ENCODE measurements around the gene STARD7.
"Not testable (repeated sequence)": the region's sequence is repeated elsewhere in the genome, so short reads cannot be mapped to it uniquely, and the experiment has no call there.

The STARD7 gene, protein sequence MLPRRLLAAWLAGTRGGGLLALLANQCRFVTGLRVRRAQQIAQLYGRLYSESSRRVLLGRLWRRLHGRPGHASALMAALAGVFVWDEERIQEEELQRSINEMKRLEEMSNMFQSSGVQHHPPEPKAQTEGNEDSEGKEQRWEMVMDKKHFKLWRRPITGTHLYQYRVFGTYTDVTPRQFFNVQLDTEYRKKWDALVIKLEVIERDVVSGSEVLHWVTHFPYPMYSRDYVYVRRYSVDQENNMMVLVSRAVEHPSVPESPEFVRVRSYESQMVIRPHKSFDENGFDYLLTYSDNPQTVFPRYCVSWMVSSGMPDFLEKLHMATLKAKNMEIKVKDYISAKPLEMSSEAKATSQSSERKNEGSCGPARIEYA

DNA sequence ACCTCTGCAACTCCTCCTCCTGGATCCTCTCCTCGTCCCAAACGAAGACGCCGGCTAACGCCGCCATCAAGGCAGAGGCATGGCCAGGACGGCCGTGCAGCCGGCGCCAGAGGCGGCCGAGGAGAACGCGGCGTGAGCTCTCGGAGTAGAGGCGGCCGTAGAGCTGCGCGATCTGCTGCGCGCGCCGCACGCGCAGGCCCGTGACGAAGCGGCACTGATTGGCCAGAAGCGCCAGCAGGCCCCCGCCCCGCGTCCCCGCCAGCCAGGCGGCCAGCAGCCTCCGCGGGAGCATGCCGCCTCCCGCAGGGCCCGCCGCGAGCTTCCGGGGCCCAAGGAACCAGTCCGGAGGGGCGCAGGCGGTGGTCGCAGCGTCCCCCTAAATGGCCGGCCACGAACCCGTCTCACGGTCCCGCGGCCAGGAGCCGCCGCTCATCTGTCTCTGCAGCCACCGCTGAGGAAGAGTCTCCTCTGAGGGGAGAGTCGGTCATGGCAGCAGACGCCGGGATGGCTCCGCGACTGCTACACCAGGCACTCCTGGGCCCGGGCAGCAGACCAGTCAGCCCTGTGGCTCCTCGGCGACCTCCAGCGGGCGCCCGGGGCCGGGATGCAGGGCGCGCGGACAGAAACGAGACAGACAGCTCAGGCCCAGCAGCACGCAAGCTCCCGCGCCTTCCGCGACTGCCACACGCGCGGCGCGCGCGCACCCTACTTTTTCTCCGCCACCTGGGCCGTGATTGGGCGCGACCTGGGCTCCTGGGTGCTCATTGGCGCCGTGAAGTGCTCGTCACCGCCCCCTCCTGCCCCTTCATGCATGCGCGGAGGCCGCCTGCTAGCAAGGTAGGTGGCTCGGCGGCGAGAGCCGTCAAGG, at the start of gene STARD7:
TSS of gene STARD7 (minus strand) at position 685 of the 868 bp plus-strand sequence. CDS start at position 292, 393 bp downstream.
- DNase-seq (ENCODE audit: low read depth in 2 of 2), result peak; percentile 91 to 95

DNA sequence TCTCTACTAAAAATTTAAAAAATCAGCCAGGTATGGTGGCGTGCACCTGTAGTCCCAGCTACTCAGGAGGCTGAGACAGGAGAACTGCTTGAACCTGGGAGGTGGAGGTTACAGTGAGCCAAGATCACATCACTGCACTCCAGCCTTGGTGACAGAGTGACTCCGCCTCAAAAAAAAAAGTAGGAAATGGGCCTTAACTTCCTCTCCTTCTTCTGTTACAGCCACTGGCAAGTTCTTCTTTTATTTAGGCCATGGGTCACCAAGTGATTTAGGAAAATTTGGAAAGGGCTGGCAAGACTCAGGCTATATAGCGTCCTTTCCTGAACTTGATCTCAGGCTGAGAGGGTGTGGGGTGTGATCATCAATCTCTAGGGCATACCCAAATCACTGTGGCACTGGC, 49.1 kb upstream of the STARD7 start:
- not testable (repeated sequence) for DNase-seq (ENCODE audit: low read depth in 2 of 2)

DNA sequence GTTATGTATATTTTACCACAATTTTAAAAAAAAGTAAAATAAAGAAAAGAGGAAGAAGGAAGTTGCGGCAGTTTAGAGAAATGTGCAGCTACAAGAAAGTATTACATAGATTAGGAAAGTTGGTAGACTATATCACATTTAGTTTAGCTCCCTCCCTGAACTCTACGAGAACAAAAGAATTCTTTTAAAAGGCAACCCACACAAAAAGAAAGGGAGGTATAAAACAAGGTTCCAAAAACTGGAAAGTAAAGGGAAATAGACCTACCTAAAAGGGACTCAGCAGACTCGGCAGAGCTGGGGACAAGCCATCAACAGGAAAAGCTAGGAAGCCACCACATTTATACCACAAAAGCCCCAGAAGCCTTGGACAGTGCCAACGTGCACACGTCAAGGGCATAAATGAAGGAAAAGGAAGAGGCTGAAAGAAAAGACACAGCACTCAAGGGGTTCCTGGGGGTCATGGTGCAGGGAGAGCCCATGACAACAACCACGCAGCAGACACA, 48.0 kb upstream of the STARD7 start:
- no peak for DNase-seq (ENCODE audit: low read depth in 2 of 2)

DNA sequence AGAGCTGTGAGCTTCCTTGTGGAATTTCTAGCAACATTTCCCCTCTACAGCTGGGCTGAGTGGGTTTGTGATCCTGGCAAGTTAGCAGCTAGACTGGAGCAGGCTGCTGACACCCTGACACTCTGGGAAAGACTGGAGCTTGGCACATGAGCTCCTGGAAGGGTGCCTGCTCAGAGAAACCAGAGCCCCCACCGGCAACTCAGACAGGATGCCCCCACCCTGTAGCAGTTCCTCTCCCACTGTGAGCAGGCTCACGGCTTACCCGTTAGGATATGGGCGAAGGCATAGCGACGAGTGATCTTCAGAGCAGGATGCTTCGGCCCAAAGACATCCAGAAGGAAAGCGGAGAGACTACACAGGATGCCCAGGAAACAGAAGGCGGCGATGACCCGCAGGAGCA, 45.9 kb upstream of the STARD7 start:
- no peak for DNase-seq (ENCODE audit: low read depth in 2 of 2)

DNA sequence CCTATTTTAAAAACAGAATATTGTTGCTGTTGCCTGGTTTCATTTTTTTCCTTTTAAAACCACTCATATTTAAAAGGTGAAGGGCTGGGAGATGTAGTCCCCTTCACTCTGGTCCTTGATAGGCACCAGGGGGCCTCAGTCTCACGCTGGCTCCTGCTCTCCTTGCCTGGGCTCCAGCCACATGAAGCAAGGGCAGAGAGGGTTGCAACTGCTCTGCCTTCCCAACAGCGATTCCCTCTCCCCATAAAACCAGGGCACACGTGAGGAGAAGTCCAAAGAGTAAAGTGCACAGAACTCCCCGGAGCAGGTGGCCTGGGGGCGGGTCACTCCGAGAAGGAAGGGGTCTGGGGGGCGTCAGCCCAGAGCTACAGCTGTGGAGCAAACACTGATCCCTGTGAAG, 44.4 kb upstream of the STARD7 start:
- no peak for DNase-seq (ENCODE audit: low read depth in 2 of 2)

DNA sequence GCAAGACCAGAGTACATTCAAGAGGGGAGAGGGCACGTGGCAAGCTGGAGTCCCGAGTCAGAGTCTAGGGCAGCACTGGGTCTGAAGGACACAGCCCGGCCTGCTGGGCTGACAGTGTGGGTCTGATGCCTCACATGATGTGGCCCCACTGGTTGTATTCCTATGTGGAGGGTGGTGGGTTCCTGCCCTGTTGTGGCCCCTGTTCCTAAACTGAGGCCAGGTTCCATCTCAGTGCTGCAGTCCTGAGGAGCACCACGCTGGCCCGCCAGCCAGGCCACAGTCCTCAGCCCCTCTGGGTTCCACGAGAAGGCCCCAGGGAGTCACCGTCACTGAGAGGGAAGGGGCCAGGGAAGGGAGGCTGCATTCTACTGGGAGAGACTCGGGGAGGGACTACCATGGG, 43.9 kb upstream of the STARD7 start:
- DNase-seq (ENCODE audit: low read depth in 2 of 2), result no peak

DNA sequence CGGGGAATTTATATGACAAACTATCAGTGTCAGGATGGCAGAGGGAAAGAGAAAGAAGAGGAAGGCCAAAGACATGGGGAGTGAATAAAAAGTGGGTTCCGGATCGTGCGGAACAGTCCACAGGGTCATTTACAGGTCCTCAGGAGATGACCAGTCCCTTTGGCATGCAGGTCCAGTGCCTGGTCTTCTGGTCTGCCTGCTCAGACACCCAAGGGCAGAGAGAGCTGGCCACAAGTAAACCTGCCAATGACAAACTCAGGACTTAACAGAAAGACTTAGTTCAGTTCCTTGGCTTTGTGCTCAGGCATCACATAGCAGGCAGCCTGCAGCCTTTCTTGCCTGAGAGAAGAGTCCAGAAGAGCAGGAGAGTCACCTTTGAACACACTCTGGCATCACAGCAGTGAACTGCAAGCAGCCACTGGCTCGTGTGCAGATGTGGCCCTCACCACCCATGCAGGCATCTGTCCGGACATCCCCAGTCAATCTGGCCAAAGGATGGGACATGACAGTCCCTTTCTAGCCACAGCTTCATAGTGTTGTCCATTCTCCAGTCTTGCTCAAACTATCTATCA, 43.2 kb upstream of the STARD7 start:
- DNase-seq (ENCODE audit: low read depth in 2 of 2), result no peak

DNA sequence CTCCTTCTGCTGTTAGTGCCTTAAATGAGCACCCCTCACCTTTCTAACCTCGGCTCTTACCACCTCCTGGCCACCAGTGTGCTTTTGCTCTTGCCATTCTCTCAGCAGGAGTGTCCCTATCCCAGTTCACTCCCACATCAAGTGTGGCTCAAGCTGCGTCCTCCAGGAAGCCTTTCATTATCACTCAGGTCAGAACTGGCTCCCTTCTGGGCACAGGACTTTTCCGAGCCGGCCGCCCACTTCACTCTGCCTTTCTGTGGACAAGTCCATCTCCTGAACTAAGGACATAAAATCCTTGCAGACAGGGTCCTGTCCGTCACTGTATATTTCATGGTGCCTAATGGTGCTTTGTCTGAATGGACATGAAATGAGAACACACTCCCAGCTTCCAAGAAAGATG, 41.6 kb upstream of the STARD7 start:
- no peak for DNase-seq (ENCODE audit: low read depth in 2 of 2)

DNA sequence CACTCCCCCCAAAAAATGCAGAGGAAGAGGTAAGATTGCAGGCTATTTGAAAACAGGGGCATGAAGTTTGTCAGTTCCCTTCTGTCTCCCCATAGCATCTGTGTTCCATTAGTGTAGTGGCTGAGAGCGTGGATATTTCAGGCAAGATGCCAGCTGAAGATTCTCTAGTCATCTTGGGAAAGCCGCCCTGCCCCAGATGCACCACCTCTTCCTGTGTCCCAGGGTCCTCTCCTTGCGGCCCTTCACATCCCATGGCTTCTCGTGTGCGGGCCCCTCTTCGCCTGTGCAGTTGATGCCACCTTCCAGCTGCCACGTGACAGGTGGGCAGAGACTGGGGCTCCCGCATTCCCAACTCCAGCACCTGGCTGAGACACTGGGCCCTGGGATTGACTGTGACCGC, 41.0 kb upstream of the STARD7 start:
- DNase-seq (ENCODE audit: low read depth in 2 of 2), result no peak

DNA sequence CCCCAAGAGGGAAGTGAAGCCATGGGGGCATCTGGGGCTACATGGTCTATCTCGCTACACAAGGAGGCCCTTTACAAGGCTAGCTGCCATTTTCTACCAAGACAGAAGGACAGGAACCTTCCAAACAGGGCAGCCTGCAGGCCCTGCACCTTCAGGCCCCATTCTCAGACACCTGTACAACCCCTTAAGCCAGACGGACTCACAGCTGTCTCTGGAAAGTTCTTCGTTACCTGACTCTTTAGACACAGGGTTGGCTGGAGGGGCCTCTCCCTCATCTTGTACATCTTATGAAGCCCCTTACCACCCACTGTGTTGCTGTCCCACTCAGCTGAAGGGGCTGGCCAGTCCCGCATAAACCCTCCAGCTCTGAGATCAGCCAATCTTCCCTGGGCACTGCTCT, 40.0 kb upstream of the STARD7 start:
- no peak for DNase-seq (ENCODE audit: low read depth in 2 of 2)

DNA sequence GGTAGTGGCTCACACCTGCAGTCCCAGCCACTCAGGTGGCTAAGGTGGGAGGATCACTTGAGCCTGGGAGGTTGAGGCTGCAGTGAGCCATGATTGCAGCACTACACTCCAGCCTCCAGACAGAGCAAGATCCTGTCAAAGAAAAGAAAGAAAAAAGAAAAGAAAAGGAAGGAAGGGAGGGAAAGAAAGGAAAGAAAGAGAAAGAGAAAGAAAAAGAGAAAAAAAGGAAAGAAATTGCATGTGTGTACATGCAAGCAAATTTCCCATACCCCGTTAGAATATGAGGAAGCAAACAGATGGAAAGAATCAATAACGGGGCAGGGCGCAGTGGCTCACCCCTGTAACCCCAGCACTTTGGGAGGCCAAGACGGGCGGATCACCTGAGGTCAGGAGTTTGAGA, 39.3 kb upstream of the STARD7 start:
- DNase-seq (ENCODE audit: low read depth in 2 of 2), result no peak

DNA sequence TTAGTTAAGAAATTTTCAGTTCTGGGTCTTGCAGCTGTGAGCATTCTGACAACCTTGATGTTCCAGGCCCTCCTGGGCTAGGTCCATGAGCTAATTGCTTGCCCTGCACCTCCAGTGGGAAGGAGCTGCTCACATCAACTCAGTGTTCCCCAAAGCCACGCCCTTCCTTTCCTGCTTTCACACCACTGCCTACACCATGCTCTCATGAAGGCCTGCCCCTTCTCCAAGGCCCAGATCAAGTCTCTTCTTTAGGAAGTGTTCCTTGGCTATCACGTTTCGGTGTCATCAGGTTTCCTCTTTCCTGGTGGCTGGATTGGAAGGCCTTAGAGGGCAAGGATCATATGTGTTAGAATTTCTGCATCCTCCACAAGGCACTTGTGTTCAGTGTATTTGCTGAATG, 38.4 kb upstream of the STARD7 start:
- no peak for DNase-seq (ENCODE audit: low read depth in 2 of 2)

DNA sequence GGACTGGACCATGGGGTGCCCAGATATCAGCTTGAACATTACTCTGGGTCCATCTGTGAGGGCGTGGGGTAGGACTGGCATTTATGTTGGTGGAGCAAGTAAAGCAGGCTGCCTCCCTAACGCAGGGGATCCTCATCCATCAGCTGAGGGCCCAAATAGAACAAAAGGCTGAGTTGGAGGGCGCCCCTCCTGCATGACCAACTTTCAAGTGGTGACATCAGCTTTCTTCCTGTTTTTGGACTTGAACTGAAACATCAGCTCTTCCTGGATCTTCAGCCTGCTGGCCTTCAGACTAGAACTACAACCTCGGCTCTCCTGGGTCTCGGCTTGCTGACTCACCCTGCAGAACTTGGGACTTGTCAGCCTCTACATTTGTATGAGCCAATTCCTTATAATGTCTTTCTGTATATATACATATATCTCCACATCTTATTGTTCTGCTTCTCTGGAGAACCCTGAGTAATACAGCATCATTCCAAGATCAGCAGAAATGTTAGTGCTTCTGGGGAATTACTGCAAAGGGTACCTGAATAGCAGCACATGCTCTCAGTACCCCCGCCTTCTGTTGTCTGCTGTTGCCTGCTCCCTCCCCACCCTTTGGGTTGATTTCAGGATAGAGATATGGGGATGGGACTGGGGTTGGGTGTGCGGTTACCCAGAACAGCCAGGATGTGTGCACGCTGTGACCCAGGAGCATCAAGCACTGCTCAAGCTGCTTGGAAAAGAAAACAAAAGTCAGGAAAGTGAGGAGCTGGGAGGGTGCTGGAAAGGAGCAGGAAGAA, 37.2 kb upstream of the STARD7 start:
- no peak for DNase-seq (ENCODE audit: low read depth in 2 of 2)

DNA sequence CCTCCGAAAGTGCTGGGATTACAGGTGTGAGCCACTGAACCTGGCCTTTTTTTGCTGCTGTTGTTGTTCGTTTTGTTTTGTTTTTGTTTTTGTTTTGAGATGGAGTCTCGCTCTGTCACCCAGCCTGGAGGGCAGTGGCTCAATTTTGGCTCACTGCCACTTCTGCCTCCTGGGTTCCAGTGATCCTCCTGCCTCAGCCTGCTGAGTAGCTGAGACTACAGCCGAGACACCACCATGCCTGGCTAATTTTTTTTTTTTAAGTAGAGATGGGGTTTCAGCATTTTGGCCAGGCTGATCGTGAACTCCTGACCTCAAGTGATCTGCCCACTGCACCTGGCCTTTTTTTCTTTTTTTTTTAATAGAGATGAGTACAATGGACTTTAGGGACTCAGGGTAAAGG, 35.2 kb upstream of the STARD7 start:
- DNase-seq (ENCODE audit: low read depth in 2 of 2), result no peak

DNA sequence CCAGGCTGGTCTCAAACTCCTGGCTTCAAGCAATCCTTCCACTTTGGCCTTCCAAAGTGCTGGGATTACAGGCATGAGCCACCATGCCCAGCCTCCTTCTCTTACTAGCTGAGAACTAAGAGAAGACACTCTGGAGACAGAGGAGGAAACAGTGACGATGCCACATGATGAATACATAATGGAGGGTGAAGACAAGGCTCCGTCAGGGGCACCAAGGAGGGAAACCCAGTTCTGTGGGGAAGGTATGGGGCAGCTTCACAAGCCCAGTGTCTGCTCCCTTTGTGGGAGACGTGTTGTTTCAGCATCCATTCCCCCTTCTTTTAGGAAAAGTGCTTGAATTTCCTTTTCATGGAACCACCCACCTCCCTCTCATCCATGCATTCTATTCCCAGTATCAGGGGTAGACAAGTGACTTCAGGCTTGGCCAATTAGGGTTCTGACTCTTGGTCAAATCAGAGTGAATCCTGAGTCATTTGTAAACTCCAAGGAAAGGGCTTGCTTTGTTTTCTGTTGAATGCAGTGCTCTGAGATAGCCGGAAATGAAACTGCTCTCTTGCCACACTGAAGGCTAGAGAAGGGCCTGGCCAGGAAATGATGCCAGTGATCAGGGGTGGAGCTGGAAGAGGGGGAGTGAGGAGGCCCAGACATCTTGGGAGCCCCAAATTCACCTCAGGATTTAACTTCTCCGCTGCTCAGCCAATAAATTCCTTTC, 33.4 kb upstream of the STARD7 start:
- DNase-seq (ENCODE audit: low read depth in 2 of 2), result peak; percentile 13 to 17

DNA sequence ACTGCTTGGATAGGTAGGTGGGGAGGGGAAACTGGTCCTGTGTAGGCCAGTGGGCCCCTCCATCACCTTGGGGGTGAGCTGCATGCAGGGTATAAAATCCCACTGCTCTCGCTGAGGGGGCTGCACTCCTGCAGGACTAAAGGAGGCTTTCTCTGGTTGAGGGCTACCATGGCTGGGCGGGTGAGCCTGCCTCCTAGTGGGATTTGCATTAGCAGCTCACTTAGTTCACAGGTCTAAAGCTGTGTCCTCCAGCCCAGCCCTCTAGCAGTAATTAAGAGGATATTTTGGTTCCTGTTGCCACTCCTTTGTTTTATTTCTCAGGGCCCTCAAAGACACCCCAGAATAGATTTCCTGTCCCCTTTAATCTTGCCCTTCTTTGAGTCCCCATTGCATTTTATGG, 32.6 kb upstream of the STARD7 start:
- DNase-seq (ENCODE audit: low read depth in 2 of 2), result no peak

DNA sequence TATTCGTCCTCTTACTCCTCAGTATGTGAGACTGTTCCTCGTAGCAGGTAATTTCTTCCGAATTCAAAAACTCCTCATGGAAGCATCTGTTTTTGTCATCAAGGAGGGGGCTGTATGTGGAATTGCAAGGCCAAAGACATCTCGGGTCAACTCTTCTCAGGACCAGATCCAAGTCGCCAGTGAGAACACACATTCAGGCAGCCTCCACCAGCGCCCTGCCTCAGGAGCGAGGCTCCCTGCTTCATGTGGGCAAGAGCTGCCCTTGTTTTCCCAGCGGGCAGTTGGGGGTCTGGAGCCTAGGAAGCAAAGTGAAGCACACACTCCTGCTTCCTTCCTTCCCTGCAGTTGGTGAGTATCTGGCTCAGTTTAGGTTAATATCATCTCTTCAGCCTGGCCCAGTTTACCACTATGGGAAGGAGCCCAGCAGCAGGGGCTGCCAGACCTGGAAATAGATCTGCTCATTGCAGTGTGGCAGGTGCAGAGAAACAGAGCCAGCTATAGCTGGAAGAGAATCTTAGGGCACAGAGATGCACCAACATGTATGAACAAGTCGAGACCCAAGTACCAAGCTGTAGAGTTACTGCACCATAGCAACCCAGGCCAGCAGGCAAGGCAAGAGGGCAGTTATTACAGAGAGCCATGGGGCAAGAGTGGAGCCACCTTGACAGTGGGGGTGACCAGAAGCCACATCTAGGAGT, 31.9 kb upstream of the STARD7 start:
- DNase-seq (ENCODE audit: low read depth in 2 of 2), result no peak

DNA sequence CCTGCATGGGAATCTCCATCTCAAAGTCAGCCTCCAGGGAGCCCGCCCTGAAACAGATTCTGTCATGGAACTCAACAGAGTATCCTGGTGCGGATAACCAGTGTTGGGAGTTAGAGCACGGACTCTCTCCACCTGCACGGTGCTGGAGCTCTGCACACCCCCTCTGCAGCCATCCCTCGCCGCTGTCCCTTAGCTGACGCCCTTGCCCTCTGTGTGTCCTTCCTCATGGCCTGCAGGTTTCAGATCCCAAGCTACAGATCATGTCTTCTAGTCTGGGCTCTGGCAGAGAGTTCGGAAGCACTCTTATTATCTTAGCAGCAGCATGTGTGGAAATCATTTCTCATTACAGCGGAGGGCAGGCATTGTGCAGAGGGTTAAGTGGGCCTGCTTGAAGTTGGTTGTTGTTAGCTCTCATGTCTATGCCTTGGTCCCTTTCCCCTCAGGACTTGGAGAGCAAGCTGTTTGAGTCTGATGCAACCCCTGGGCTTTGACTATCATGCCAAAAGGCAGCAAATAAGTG, 31.2 kb upstream of the STARD7 start:
- DNase-seq (ENCODE audit: low read depth in 2 of 2), result no peak

DNA sequence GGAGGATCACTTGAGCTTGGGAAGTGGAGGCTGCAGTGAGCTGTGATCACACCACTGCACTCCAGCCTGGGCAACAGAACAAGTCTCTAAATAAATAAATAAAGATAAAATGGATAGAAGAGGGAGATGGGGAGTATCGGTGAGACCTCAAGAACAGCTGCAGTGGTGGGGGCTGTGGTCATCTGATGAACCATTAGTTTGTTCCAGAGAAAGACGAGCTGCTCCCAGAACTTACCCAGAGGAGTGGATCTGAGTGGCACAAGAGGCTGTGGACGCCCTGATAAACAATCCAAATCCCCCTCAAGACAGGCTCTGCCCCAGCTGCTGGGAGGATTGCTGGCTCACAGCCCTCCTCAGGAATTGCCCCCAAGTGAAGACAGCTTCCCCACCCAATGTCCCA, 30.5 kb upstream of the STARD7 start:
- DNase-seq (ENCODE audit: low read depth in 2 of 2), result no peak

DNA sequence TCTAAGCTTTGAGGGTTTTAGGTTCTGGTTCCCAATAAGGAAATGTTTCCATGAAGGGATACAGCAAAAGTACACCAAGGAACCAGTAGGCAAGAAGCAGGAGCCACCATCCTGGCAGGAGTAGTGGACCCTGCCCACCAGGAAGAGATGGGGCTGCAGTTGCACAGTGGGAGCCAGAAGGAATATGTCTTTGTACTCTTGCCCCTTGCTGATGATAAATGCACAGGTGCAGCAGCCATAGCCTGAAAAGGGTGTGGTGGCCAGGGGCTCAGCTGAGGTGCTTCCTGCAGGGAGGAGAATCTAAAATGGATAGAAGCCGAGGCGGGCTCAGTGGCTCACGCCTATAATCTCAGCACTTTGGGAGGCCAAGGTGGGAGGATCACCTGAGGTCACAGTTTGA, 29.6 kb upstream of the STARD7 start:
- no peak for DNase-seq (ENCODE audit: low read depth in 2 of 2)
